H9 (cell line): ENCODE measurements around the gene TSPAN13. TPM values are rescaled to one million over a fixed set of nuclear protein-coding genes. Genes with fewer than 3 reads are reported as not detected.

Experiments used
- DNase-seq: peaks from one replicate; pipeline ENCODE4 v3.0.0-alpha.2; 2017
- H2AFZ ChIP-seq: one replicate; pipeline ENCODE4 v1.6.1; 2013; ENCODE audit warnings: mild to moderate bottlenecking, low read length, control low read depth, moderate library complexity
- H2AK5ac ChIP-seq: 2 replicates; pipeline ENCODE4 v1.6.1; 2013; ENCODE audit warnings: low read length, control low read depth, mixed read lengths; ENCODE audit not compliant: insufficient read length
- H2BK120ac ChIP-seq: one replicate; pipeline ENCODE4 v1.6.1; 2013; ENCODE audit warnings: low read depth, mild to moderate bottlenecking, low read length, control low read depth, inconsistent platforms; ENCODE audit not compliant: poor library complexity, severe bottlenecking
- H2BK12ac ChIP-seq: 2 replicates; pipeline ENCODE4 v1.6.1; 2013; ENCODE audit warnings: low read length, control low read depth, mixed read lengths, low read depth; ENCODE audit not compliant: insufficient read length
- H2BK15ac ChIP-seq: 2 replicates; pipeline ENCODE4 v1.6.1; 2013; ENCODE audit warnings: low read depth, low read length, control low read depth
- H2BK20ac ChIP-seq: one replicate; pipeline ENCODE4 v1.6.1; 2013; ENCODE audit warnings: low read depth, mild to moderate bottlenecking, low read length, control low read depth, inconsistent platforms; ENCODE audit not compliant: poor library complexity, severe bottlenecking
- H2BK5ac ChIP-seq: 2 replicates; pipeline ENCODE4 v1.6.1; 2013; ENCODE audit warnings: low read length, control low read depth, mixed read lengths; ENCODE audit not compliant: insufficient read length
- H3K14ac ChIP-seq: 2 replicates; pipeline ENCODE4 v1.6.1; 2013; ENCODE audit warnings: low read length, control low read depth; ENCODE audit not compliant: insufficient read depth
- H3K18ac ChIP-seq: 2 replicates; pipeline ENCODE4 v1.6.1; 2013; ENCODE audit warnings: low read depth, mild to moderate bottlenecking, mixed read lengths, low read length, control low read depth; ENCODE audit not compliant: insufficient read length
- H3K23ac ChIP-seq: 2 replicates; pipeline ENCODE4 v1.6.1; 2013; ENCODE audit warnings: low read length, control low read depth, mixed read lengths, low read depth; ENCODE audit not compliant: insufficient read length
- H3K23me2 ChIP-seq: 2 replicates; pipeline ENCODE4 v1.6.1; 2013; ENCODE audit warnings: low read depth, mild to moderate bottlenecking, mixed read lengths, low read length, control low read depth; ENCODE audit not compliant: insufficient read length, poor library complexity, severe bottlenecking
- H3K27ac ChIP-seq: 2 replicates; pipeline ENCODE4 v1.5.1; 2013; ENCODE audit warnings: low read length, control low read depth, mixed read lengths, low read depth; ENCODE audit not compliant: insufficient read length
- H3K27me3 ChIP-seq: 2 replicates; pipeline ENCODE4 v1.6.1; 2013; ENCODE audit warnings: low read length, control low read depth, inconsistent platforms; ENCODE audit not compliant: insufficient read depth
- H3K4ac ChIP-seq: 2 replicates; pipeline ENCODE4 v1.6.1; 2013; ENCODE audit warnings: low read depth, mild to moderate bottlenecking, control low read depth, inconsistent platforms, low read length, moderate library complexity
- H3K4me1 ChIP-seq: 2 replicates; pipeline ENCODE4 v1.6.1; 2013; ENCODE audit warnings: low read length, control low read depth, inconsistent platforms; ENCODE audit not compliant: insufficient read depth
- H3K4me2 ChIP-seq: 2 replicates; pipeline ENCODE4 v1.6.1; 2013; ENCODE audit warnings: low read length, control low read depth, mixed read lengths; ENCODE audit not compliant: insufficient read length, insufficient read depth
- H3K56ac ChIP-seq: 2 replicates; pipeline ENCODE4 v1.6.1; 2013; ENCODE audit warnings: low read depth, mild to moderate bottlenecking, mixed read lengths, low read length, control low read depth; ENCODE audit not compliant: insufficient read length
- H3K79me1 ChIP-seq: 2 replicates; pipeline ENCODE4 v1.6.1; 2013; ENCODE audit warnings: low read depth, mild to moderate bottlenecking, moderate library complexity, low read length, control low read depth, inconsistent platforms; ENCODE audit not compliant: insufficient read depth, poor library complexity, severe bottlenecking
- H3K79me2 ChIP-seq: 2 replicates; pipeline ENCODE4 v1.6.1; 2013; ENCODE audit warnings: low read length, control low read depth, inconsistent platforms; ENCODE audit not compliant: insufficient read depth
- H3K9ac ChIP-seq: 2 replicates; pipeline ENCODE4 v1.6.1; 2013; ENCODE audit warnings: low read length, control low read depth, mixed read lengths; ENCODE audit not compliant: insufficient read length; ENCODE audit errors: extremely low read depth
- H3K9me3 ChIP-seq: one replicate; pipeline ENCODE4 v1.6.1; 2013; ENCODE audit warnings: low read depth, low read length, inconsistent platforms; ENCODE audit not compliant: control insufficient read depth
- H3T11ph ChIP-seq: one replicate; pipeline ENCODE4 v1.6.1; 2013; ENCODE audit warnings: mild to moderate bottlenecking, low read length, control low read depth, inconsistent platforms
- H4K20me1 ChIP-seq: one replicate; pipeline ENCODE4 v1.6.1; 2013; ENCODE audit not compliant: control insufficient read depth, insufficient read length, insufficient read depth
- H4K5ac ChIP-seq: 2 replicates; pipeline ENCODE4 v1.6.1; 2013; ENCODE audit warnings: low read depth, mild to moderate bottlenecking, mixed read lengths, low read length, control low read depth; ENCODE audit not compliant: insufficient read length
- H4K8ac ChIP-seq: replicated peaks from 2 replicates; pipeline ENCODE4 v1.6.1; 2013; ENCODE audit warnings: low read length, control low read depth, mixed read lengths, low read depth; ENCODE audit not compliant: insufficient read length
- H4K91ac ChIP-seq: 2 replicates; pipeline ENCODE4 v1.6.1; 2013; ENCODE audit warnings: low read depth, mild to moderate bottlenecking, moderate library complexity, mixed read lengths, low read length, control low read depth; ENCODE audit not compliant: insufficient read length
- H3K27ac Mint-ChIP-seq, 3 experiments: 2 replicates in 2 of 3; 3 replicates in 1 of 3; pipeline ENCODE4 v1.8.0; 2020 to 2021; ENCODE audit warnings: mixed read lengths in 3 of 3, mild to moderate bottlenecking in 1 of 3, moderate library complexity in 1 of 3
- H3K27me3 Mint-ChIP-seq: 2 replicates; pipeline ENCODE4 v1.8.0; 2021; ENCODE audit warnings: low read depth, mild to moderate bottlenecking, moderate library complexity, mixed read lengths
- H3K36me3 Mint-ChIP-seq, 3 experiments: 2 replicates in 2 of 3; 3 replicates in 1 of 3; pipeline ENCODE4 v1.8.0; 2020 to 2021; ENCODE audit warnings: low read depth in 3 of 3, mixed read lengths in 3 of 3; ENCODE audit not compliant: insufficient read depth in 1 of 3
- H3K4me1 Mint-ChIP-seq, 2 experiments: 2 replicates each; pipeline ENCODE4 v1.8.0; 2020; ENCODE audit warnings: mixed read lengths in 2 of 2
- H3K4me3 Mint-ChIP-seq, 2 experiments: 2 replicates in 1 of 2; 3 replicates in 1 of 2; pipeline ENCODE4 v1.8.0; 2020 to 2021; ENCODE audit warnings: mild to moderate bottlenecking in 2 of 2, mixed read lengths in 2 of 2, moderate library complexity in 1 of 2
- H3K9me3 Mint-ChIP-seq, 2 experiments: 2 replicates in 1 of 2; 3 replicates in 1 of 2; pipeline ENCODE4 v1.8.0; 2020; ENCODE audit warnings: mild to moderate bottlenecking in 2 of 2, mixed read lengths in 2 of 2, moderate library complexity in 1 of 2
- CTCF ChIP-seq: fragments of 200-600 bp; sonication (generic); conservative IDR thresholded peaks from 3 replicates; pipeline ENCODE4 v1.8.0; 2021; ENCODE audit warnings: antibody characterized with exemption, mild to moderate bottlenecking
- WGBS: extraction: QIAGEN DNeasy Blood & Tissue Kit; methylation state at CpG from one replicate; pipeline ENCODE4 v1.1.7; 2013; ENCODE audit warnings: missing lambda C conversion rate, low lambda C conversion rate, mixed read lengths; ENCODE audit not compliant: insufficient read length; ENCODE audit errors: extremely low coverage; 5-methylcytosine and 5-hydroxymethylcytosine counted together
- total RNA-seq: library from RNA; stranded (reverse); gene quantifications from 2 replicates; pipeline ENCODE4 v1.2.1, GENCODE V29; 2021

TSPAN13 gene
- total RNA-seq, 1 experiment from 2014 or later = 18.7 TPM

GRCh38 chr7:16794986-16795385, 41.4 kb downstream of the TSPAN13 start:
- Histone ChIP-seq H3K9me3 (no peaks in the 10 kb centered on the region), H3K27ac (no peak overlapping the region), H3K56ac (no peak overlapping the region), H3T11ph (no peak overlapping the region), H2BK12ac (no peak overlapping the region), H4K8ac (no peak overlapping the region), H4K5ac (no peak overlapping the region), H2AFZ (no peak overlapping the region), H3K14ac (no peak overlapping the region), H3K79me2 (no peaks in the 10 kb centered on the region), H2AK5ac (no peak overlapping the region), H3K4me2 (no peak overlapping the region), H3K27me3 (no peaks in the 10 kb centered on the region), H3K18ac (no peak overlapping the region), H4K91ac (no peak overlapping the region), H2BK5ac (no peak overlapping the region), H2BK20ac (no peak overlapping the region), H3K4me1 (no peaks in the 10 kb centered on the region), H3K23me2 (no peaks in the 10 kb centered on the region), H3K79me1 (no peaks in the 10 kb centered on the region), H3K4ac (no peak overlapping the region), H2BK15ac (no peak overlapping the region), H3K23ac (no peak overlapping the region), H3K9ac (no peak overlapping the region), H4K20me1 (no peaks in the 10 kb centered on the region), H2BK120ac (no peak overlapping the region)
- Mint-ChIP-seq H3K4me3 (no peak overlapping the region), H3K36me3 (peaks cover 0 to 2% (median 0%) of the 10 kb centered on the region in 3 experiments; a peak in 1 of 7 replicates), H3K4me1 (no peaks in the 10 kb centered on the region), H3K27ac (no peak overlapping the region), H3K27me3 (no peaks in the 10 kb centered on the region), H3K9me3 (peaks cover 0 to 2% of the 10 kb centered on the region in 2 experiments; a peak in 1 of 5 replicates)
- DNase-seq = no peak
- no CpG with 5 or more reads among the region's 3 CpGs for WGBS
- TF ChIP-seq CTCF = no peak
